K562 (cell line): ENCODE measurements around the gene LTB4R2. TPM values are rescaled to one million over a fixed set of nuclear protein-coding genes. Genes with fewer than 3 reads are reported as not detected.

Source experiments
- ATF7 ChIP-seq: fragments of 450-650 bp; IDR thresholded peaks from 2 replicates; pipeline ENCODE4 v1.7.1; 2014; ENCODE audit warnings: mild to moderate bottlenecking, moderate library complexity
- CEBPG ChIP-seq, 3 experiments: fragments of 200-800 bp in 1 of 3; sonication (Bioruptor generic) in 1 of 3; sonication (generic) in 1 of 3; formaldehyde crosslinking in 1 of 3; IDR thresholded peaks in 2 of 3; conservative IDR thresholded peaks in 1 of 3; 2 replicates each; pipeline versions ENCODE4 v1.6.1 to v1.8.0; 2016 to 2022; ENCODE audit warnings: missing compliant biosample characterization in 2 of 3, missing genetic modification characterization in 2 of 3, mild to moderate bottlenecking in 1 of 3, missing genetic modification reagents in 1 of 3
- CREB1 ChIP-seq, 2 experiments: sonication (generic) in 1 of 2; formaldehyde crosslinking in 1 of 2; IDR thresholded peaks; 2 replicates each; pipeline versions ENCODE4 v1.6.1 to v1.8.0; 2012 to 2022; ENCODE audit warnings: inconsistent platforms in 1 of 2, mild to moderate bottlenecking in 1 of 2, missing genetic modification reagents in 1 of 2, moderate library complexity in 1 of 2
- EHMT2 ChIP-seq: fragments of 450-650 bp; IDR thresholded peaks from 2 replicates; pipeline ENCODE4 v1.6.1; 2018; ENCODE audit warnings: antibody characterized with exemption
- GATA2 ChIP-seq: sonication (generic); formaldehyde crosslinking; IDR thresholded peaks from 2 replicates; pipeline ENCODE4 v1.4.0; 2020; ENCODE audit warnings: mild to moderate bottlenecking, missing genetic modification reagents
- HCFC1 ChIP-seq: IDR thresholded peaks from 2 replicates; pipeline ENCODE4 v1.6.1; 2012; ENCODE audit warnings: low read depth, low read length, improper control_type of control experiment
- KAT7 ChIP-seq: sonication (generic); formaldehyde crosslinking; IDR thresholded peaks from 2 replicates; pipeline ENCODE4 v1.8.0; 2022; ENCODE audit warnings: missing genetic modification reagents, mild to moderate bottlenecking, borderline replicate concordance
- KDM2B ChIP-seq: fragments of 250-450 bp; sonication (Bioruptor Pico); IDR thresholded peaks from 2 replicates; pipeline ENCODE4 v1.8.0; 2021; ENCODE audit warnings: mild to moderate bottlenecking, moderate library complexity
- NFXL1 ChIP-seq: fragments of 450-650 bp; formaldehyde crosslinking; IDR thresholded peaks from 2 replicates; pipeline ENCODE4 v1.4.0; 2021; ENCODE audit warnings: mild to moderate bottlenecking
- PHF20 ChIP-seq: fragments of 450-650 bp; IDR thresholded peaks from 2 replicates; pipeline ENCODE4 v1.6.1; 2018; ENCODE audit not compliant: partially characterized antibody
- PHF8 ChIP-seq: fragments of 200-600 bp; sonication (generic); IDR thresholded peaks from 2 replicates; pipeline ENCODE4 v1.6.1; 2012; ENCODE audit warnings: mixed run types, mild to moderate bottlenecking, inconsistent platforms, low read length, moderate library complexity, borderline replicate concordance
- PRDM10 ChIP-seq: fragments of 450-650 bp; IDR thresholded peaks from 2 replicates; pipeline ENCODE4 v1.6.1; 2018; ENCODE audit not compliant: partially characterized antibody
- RBFOX2 ChIP-seq: fragments of 200-400 bp; formaldehyde crosslinking; IDR thresholded peaks from 2 replicates; pipeline ENCODE4 v1.6.1; 2017; ENCODE audit warnings: low read depth, mild to moderate bottlenecking, low read length, moderate library complexity
- U2AF2 ChIP-seq: fragments of 200-400 bp; formaldehyde crosslinking; optimal IDR thresholded peaks from 2 replicates; pipeline ENCODE3; 2017; ENCODE audit warnings: low read depth, mild to moderate bottlenecking, low read length
- ZNF224 ChIP-seq: sonication (generic); formaldehyde crosslinking; IDR thresholded peaks from 2 replicates; pipeline ENCODE4 v1.8.0; 2022; ENCODE audit warnings: mild to moderate bottlenecking, missing genetic modification reagents
- ZNF384 ChIP-seq: IDR thresholded peaks from 2 replicates; pipeline ENCODE4 v1.6.1; 2012; ENCODE audit warnings: low read depth, low read length, improper control_type of control experiment
- ZNF589 ChIP-seq: fragments of 200-800 bp; sonication (Bioruptor generic); IDR thresholded peaks from 2 replicates; pipeline ENCODE4 v1.6.1; 2016; ENCODE audit warnings: low read depth, missing genetic modification characterization, missing compliant biosample characterization
- polyA plus RNA-seq, 8 experiments: library from polyadenylated mRNA; depleted of rRNA in 4 of 8; stranded (reverse) in 5 of 8; unstranded in 3 of 8; fragments of >200 nt; fragmentation: Nextera tagmentation in 2 of 8; fragmentation: Illumina TruSeq in 1 of 8; extraction: Ambion mirVana in 2 of 8; extraction: Trizol in 1 of 8; gene quantifications; 2 replicates each; pipeline versions ENCODE4 v1.2.1 to v1.2.3, GENCODE V29; 2011 to 2014; ENCODE audit warnings: inconsistent platforms in 1 of 8, missing spikeins in 1 of 8
- total RNA-seq, 7 experiments: library from RNA; depleted of rRNA in 6 of 7; stranded (reverse); fragments of >200 nt in 6 of 7; fragmentation: Illumina TruSeq in 2 of 7; extraction: Trizol in 2 of 7; gene quantifications; 2 replicates each; pipeline versions ENCODE4 v1.2.1 to v1.2.3, GENCODE V29; 2011 to 2021; ENCODE audit warnings: low replicate concordance in 1 of 7
- TF ChIP-seq, protein P1 (sequence below): fragments of 450-650 bp; formaldehyde crosslinking; IDR thresholded peaks from 2 replicates; pipeline ENCODE4 v1.4.0; 2022; ENCODE audit warnings: mild to moderate bottlenecking, moderate library complexity
- TF ChIP-seq, protein P2 (sequence below), 2 experiments: fragments of 450-650 bp in 1 of 2; sonication (generic) in 1 of 2; formaldehyde crosslinking in 1 of 2; IDR thresholded peaks in 1 of 2; conservative IDR thresholded peaks in 1 of 2; 2 replicates each; pipeline versions ENCODE4 v1.6.1 to v1.8.1; 2016 to 2023; ENCODE audit warnings: mild to moderate bottlenecking in 2 of 2, moderate library complexity in 2 of 2, inconsistent platforms in 1 of 2, missing genetic modification reagents in 1 of 2
- TF ChIP-seq, protein P3 (sequence below): fragments of 250-450 bp; sonication (Bioruptor Pico); IDR thresholded peaks from 2 replicates; pipeline ENCODE4 v1.6.1; 2021; ENCODE audit warnings: mild to moderate bottlenecking

Gene LTB4R2
- total and polyA plus RNA-seq, 9 of the 15 experiments (the other 6 are each of a cell fraction or from before 2014, with no cell fraction given): 0.03 to 11.6 (median 2.8) TPM; not detected in 1

GRCh38 chr14:24332268-24332993, 22.5 kb downstream of the LTB4R2 start (continued):
- no peak for TF ChIP-seq U2AF2
- peak; percentile 71 for TF ChIP-seq RBFOX2
- TF ChIP-seq EHMT2: no peak
- TF ChIP-seq, protein P1, sequence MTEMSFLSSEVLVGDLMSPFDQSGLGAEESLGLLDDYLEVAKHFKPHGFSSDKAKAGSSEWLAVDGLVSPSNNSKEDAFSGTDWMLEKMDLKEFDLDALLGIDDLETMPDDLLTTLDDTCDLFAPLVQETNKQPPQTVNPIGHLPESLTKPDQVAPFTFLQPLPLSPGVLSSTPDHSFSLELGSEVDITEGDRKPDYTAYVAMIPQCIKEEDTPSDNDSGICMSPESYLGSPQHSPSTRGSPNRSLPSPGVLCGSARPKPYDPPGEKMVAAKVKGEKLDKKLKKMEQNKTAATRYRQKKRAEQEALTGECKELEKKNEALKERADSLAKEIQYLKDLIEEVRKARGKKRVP (CRISPR knock-in tag): peak; percentile 23; the same call in 1 of the 2 replicates
- TF ChIP-seq CREB1 (IDR thresholded peaks at IDR 0.05): no peak
- peak; percentile 6; the same call in 1 of the 2 replicates for TF ChIP-seq CREB1 (CRISPR knock-in tag; IDR thresholded peaks at IDR 0.05)
- 0 out of 2 replicates have a peak, but pooled peaks have one; percentile 25 for TF ChIP-seq GATA2
- TF ChIP-seq KDM2B (CRISPR knock-in tag): peak; percentile 40; the same call in 1 of the 2 replicates
- no peak for TF ChIP-seq PHF20
- 0 out of 2 replicates have a peak, but pooled peaks have one; percentile 41 for TF ChIP-seq ZNF224 (CRISPR knock-in tag)
- TF ChIP-seq PHF8: peak; percentile 14; the same call in 1 of the 2 replicates
- TF ChIP-seq PRDM10: peak; percentile 75
- TF ChIP-seq ZNF589 (CRISPR knock-in tag): no peak
- peak; percentile 51; the same call in 1 of the 2 replicates for TF ChIP-seq ZNF384
- TF ChIP-seq NFXL1 (CRISPR knock-in tag): no peak
- TF ChIP-seq, protein P2, sequence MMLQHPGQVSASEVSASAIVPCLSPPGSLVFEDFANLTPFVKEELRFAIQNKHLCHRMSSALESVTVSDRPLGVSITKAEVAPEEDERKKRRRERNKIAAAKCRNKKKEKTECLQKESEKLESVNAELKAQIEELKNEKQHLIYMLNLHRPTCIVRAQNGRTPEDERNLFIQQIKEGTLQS (IDR thresholded peaks at IDR 0.05): peak; percentile 55; the same call in 1 of the 2 replicates
- TF ChIP-seq, protein P2 (CRISPR knock-in tag; conservative IDR thresholded peaks at IDR 0.05): no peak
- TF ChIP-seq HCFC1: no peak
- TF ChIP-seq ATF7: 0 out of 2 replicates have a peak, but pooled peaks have one; percentile 11
- TF ChIP-seq CEBPG (CRISPR knock-in tag; IDR thresholded peaks at IDR 0.05): peak; percentile 89
- TF ChIP-seq CEBPG (tag; conservative IDR thresholded peaks at IDR 0.05 in 1 of 2, IDR thresholded peaks at IDR 0.05 in 1 of 2): peak; percentile 79 to 83
- TF ChIP-seq KAT7: peak; percentile 56; the same call in 1 of the 2 replicates
- TF ChIP-seq, protein P3, sequence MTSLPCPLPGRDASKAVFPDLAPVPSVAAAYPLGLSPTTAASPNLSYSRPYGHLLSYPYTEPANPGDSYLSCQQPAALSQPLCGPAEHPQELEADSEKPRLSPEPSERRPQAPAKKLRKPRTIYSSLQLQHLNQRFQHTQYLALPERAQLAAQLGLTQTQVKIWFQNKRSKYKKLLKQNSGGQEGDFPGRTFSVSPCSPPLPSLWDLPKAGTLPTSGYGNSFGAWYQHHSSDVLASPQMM (CRISPR knock-in tag): no peak
